BLaER1 treated with 17β-estradiol and CSF1 and Interleukin-3, amounts not matched to agents 10 nM and 100 nM (cell line): ENCODE data around the gene NANP.

ENCODE experiments used
- H3K27ac ChIP-seq, 11 experiments: shearing (Covaris generic); formaldehyde crosslinking; 2 replicates each; pipeline ENCODE4 v1.8.1; 2022
- H3K27me3 ChIP-seq, 11 experiments: shearing (Covaris generic); formaldehyde crosslinking; 2 replicates each; pipeline ENCODE4 v1.8.1; 2022
- H3K36me3 ChIP-seq, 11 experiments: shearing (Covaris generic); formaldehyde crosslinking; 2 replicates each; pipeline ENCODE4 v1.8.1; 2022
- H3K4me1 ChIP-seq, 10 experiments: shearing (Covaris generic); formaldehyde crosslinking; 2 replicates each; pipeline ENCODE4 v1.8.1; 2022
- H3K4me2 ChIP-seq, 11 experiments: shearing (Covaris generic); formaldehyde crosslinking; 2 replicates each; pipeline ENCODE4 v1.8.1; 2022
- H3K4me3 ChIP-seq, 10 experiments: shearing (Covaris generic); formaldehyde crosslinking; 2 replicates each; pipeline ENCODE4 v1.8.1; 2022
- H3K9ac ChIP-seq, 11 experiments: shearing (Covaris generic); formaldehyde crosslinking; 2 replicates each; pipeline ENCODE4 v1.8.1; 2022
- H3K9me3 ChIP-seq, 11 experiments: shearing (Covaris generic); formaldehyde crosslinking; replicated peaks in 1 of 11; 2 replicates each; pipeline ENCODE4 v1.8.1; 2022
- H4K20me1 ChIP-seq, 11 experiments: shearing (Covaris generic); formaldehyde crosslinking; 2 replicates each; pipeline ENCODE4 v1.8.1; 2022
- Cebpa-rat ChIP-seq, 11 experiments: shearing (Covaris generic); IDR thresholded peaks; 2 replicates each; pipeline ENCODE4 v1.8.1; 2022

The NANP gene

DNA sequence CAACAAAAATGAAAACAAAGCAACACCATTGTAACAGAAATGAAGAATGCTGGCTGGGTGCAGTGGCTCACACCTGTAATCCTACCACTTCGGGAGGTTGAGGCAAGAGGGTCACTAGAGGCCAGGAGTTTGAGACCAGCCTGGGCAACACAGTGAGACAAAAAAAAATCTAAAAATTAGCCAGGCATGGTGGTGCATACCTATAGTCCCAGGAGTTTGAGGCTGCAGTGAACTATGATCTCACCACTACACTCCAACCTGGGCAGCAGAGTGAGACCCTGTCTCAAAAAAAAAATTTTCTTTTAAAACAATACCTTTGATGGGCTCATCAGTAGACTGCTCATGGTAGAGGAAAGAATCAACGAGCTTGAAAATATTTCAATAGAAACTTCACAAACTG, 57.0 kb downstream of the NANP start:
- H3K36me3 ChIP-seq, result 0 out of 22 replicates have a peak, but pooled peaks cover 0 to 7% (median 0%) of the 10 kb centered on the region in 11 experiments
- no peak overlapping the region for H3K4me3 ChIP-seq
- no peaks in the 10 kb centered on the region; a peak in 2 of 22 replicates for H4K20me1 ChIP-seq
- H3K4me1 ChIP-seq, result peaks cover 0 to 5% (median under 1%) of the 10 kb centered on the region in 10 experiments; a peak in 3 of 20 replicates
- peaks cover 6 to 22% (median 16%) of the 10 kb centered on the region in 11 experiments; a peak in 21 of 22 replicates for H3K9me3 ChIP-seq
- no peak overlapping the region for H3K27ac ChIP-seq
- H3K4me2 ChIP-seq, result no peak overlapping the region
- no peak for TF ChIP-seq Cebpa-rat (IDR thresholded peaks at IDR 0.05)
- no peak overlapping the region for H3K9ac ChIP-seq
- no peaks in the 10 kb centered on the region for H3K27me3 ChIP-seq

DNA sequence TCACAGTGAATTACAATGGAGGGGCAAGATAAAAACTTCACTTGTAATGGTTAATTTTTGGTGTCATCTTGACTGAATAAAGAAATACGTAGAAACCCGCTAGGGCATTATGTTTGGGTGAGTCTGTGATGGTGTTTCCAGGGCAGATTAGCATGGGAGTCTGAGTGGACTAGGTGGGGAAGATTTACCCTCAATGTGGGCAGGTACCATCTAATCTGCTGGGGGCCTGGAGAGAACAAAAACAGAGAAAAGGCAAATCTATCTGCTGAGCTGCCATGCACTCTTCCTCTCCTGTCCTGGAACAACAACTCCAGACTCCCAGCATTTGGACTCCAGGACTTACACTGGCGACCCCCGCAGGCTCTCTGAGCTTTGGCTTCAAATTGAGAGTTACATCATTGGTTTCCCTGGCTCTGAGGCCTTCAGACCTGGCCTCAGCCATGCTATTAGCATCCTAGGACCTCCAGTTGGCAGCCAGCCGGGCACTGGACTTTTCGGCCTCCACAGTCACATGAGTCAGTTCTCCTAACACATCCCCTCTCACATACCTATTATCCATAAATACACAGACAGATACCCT, 58.1 kb downstream of the NANP start:
- H3K27ac ChIP-seq, result no peak overlapping the region
- no peak overlapping the region for H3K9ac ChIP-seq
- no peaks in the 10 kb centered on the region for H3K27me3 ChIP-seq
- no peak overlapping the region for H3K4me3 ChIP-seq
- H3K9me3 ChIP-seq, result peaks cover 6 to 24% (median 19%) of the 10 kb centered on the region in 11 experiments; a peak in 21 of 22 replicates
- TF ChIP-seq Cebpa-rat (IDR thresholded peaks at IDR 0.05), result no peak
- no peaks in the 10 kb centered on the region for H4K20me1 ChIP-seq
- H3K4me2 ChIP-seq, result no peak overlapping the region
- 0 out of 22 replicates have a peak, but pooled peaks cover 0 to 7% (median 0%) of the 10 kb centered on the region in 11 experiments for H3K36me3 ChIP-seq
- peaks cover 0 to 5% (median 0%) of the 10 kb centered on the region in 10 experiments; a peak in 1 of 20 replicates for H3K4me1 ChIP-seq

DNA sequence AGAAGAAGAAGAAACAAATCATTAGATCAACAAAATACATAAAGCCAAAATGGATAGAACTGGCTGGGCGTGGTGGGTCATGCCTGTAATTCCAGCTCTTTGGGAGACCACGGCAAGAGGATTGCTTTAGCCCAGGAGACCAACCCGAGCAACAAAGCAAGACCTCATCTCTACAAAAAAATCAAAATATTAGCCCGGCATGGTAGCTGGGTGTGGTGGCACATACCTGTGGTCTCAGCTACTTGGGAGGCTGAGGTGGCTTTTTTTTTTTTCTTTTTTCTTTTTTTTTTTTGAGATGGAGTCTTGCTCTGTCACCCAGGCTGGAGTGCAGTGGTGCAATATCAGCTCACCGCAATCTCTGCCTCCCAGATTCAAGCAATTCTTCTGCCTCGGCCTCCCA, 59.9 kb downstream of the NANP start:
- H3K9me3 ChIP-seq, result peaks cover 6 to 34% (median 22%) of the 10 kb centered on the region in 11 experiments; a peak in 21 of 22 replicates
- no peak for TF ChIP-seq Cebpa-rat (IDR thresholded peaks at IDR 0.05)

DNA sequence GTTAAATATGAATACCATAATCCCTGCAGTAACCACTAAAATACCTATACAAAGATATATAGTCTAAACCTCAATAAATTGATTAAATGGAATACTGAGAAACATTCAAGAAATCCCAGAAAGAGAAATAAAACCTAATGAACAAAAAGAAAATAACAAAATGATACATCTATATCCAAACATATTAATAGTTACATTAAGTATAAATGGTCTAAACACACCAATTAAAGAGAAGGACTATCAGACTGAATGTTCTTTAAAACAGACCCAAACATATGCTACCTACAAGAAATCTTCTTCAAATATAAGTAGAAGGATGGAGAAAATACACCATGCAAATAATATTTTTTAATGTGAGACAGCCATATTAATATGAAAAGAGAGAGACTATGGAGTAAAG, 60.5 kb downstream of the NANP start:
- Histone ChIP-seq H3K4me1 (no peaks in the 10 kb centered on the region), H3K4me2 (no peak overlapping the region), H3K27ac (no peak overlapping the region), H4K20me1 (no peaks in the 10 kb centered on the region), H3K4me3 (no peak overlapping the region), H3K9ac (no peak overlapping the region), H3K27me3 (no peaks in the 10 kb centered on the region), H3K36me3 (peaks cover 0 to 7% (median 0%) of the 10 kb centered on the region in 11 experiments; a peak in 1 of 22 replicates), H3K9me3 (peaks cover 6 to 34% (median 22%) of the 10 kb centered on the region in 11 experiments; a peak in 21 of 22 replicates)
- no peak for TF ChIP-seq Cebpa-rat (IDR thresholded peaks at IDR 0.05)

More for the DNA sequence above, 59.9 kb downstream of the NANP start:
- Histone ChIP-seq H3K4me3 (no peak overlapping the region), H3K27ac (no peak overlapping the region), H3K36me3 (peaks cover 0 to 7% (median 0%) of the 10 kb centered on the region in 11 experiments; a peak in 1 of 22 replicates), H3K4me1 (no peaks in the 10 kb centered on the region), H3K4me2 (no peak overlapping the region), H3K27me3 (no peaks in the 10 kb centered on the region), H4K20me1 (no peaks in the 10 kb centered on the region), H3K9ac (no peak overlapping the region)
